HG03571 (cell line): ENCODE data around the gene PLA2G10.
A peak's percentile ranks its signal among the peaks of the same experiment; 100 is the strongest.
"Not testable (repeated sequence)": the region's sequence is repeated elsewhere in the genome, so short reads cannot be mapped to it uniquely, and the experiment has no call there.

Experiments used
- ATAC-seq: cut with Tn5 transposase; IDR thresholded peaks from one replicate; pipeline ENCODE4 v1.9.1; 2021; ENCODE audit not compliant: unreplicated experiment

Gene PLA2G10

DNA sequence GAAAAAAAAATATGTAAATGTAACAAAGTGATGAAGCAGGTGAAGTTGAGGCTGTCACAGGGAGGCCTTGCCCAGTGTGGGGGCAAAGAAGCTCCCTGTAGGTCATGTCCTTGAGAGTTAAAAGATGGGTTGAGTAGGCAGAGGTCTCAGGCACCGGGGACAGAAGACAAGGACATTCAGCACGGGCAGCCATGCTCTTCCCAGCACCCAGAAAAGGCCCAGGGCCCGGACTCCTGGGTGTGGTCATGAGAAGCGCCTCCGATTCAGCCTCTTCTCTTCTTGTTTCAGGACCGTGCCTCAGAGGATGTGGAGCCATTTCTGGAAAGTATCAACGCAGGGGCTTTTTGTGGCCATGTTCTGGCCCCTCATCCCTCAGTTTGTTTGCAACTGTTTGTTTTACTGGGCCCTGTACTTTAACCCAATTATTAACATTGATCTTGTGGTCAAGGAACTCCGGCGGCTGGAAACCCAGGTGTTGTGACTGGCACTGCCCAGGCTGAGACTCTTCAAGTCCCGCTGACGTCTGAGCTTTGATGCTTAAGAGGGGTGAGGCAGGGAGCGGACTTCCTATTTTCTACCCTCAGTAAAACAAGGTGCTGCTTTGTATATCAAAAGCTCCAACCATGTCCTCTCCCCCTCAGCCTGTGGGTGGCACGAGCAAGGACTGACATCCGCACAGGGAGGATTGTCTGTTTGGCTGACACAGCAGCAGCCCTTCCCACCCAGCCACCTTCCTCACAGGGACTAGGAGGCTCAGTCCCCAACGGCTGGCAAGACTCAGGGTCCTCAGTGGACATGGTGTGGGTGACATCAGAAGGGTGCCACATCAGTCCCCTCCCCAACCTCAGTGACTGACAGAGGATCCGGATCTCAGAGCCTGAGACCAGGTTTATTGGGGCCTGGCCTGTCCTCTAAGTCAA is 26.5 kb downstream of the PLA2G10 start:
- ATAC-seq, result no peak

DNA sequence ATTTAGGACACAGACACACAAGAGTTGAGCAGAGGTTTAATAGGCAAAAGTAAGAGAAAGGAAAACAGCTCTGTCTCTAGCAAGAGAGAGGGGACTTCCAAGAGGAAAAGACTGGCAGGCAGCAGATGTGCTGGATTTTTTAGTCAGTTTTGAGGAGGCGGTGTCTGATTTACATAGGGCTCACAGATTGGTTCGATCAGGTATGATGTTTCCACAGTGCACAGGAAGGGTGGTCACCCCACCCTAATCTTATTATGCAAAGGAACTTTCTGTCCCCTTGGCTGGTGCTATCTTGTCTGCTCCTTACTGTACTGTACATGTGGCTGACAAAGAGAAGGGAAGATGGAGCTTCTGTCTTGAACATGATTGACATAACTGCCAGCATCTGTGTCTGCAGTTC is 36.0 kb downstream of the PLA2G10 start:
- ATAC-seq, result no peak

DNA sequence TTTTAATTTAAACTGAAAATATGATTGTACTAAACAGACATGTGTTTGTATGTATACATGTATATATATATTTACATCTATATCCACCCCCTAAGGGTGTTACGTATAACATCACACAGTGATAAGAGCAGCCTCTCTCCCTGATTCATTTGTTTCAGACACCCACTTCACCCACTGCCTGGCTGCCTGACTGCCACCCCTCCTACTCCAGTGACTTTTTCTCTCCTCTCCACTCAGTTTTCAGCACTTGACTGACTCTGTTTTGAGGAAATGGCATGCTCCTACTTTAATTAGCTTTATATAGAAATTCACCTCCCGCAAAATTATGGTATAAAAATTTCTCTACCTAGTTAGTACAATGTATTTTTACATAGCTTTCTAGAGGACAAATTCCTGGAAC is 41.4 kb downstream of the PLA2G10 start:
- ATAC-seq, result no peak

DNA sequence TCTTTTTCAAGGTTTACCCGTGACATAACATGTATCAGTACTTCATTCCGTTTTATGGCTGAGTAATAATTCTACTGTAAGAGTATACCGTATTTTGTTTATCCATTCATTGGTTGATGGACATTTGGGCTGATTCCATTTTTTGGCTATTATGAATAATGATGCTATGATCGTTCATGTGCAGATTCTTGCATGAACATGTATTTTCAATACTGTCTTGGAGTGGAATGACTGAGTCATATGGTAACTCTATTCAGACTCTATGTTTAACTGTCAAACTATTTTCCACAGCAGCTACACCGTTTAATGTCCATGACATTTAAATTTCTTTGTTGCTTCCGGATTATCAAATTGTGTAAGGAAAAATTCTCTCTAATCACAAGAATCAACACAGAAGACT is 43.5 kb downstream of the PLA2G10 start:
- no peak for ATAC-seq

DNA sequence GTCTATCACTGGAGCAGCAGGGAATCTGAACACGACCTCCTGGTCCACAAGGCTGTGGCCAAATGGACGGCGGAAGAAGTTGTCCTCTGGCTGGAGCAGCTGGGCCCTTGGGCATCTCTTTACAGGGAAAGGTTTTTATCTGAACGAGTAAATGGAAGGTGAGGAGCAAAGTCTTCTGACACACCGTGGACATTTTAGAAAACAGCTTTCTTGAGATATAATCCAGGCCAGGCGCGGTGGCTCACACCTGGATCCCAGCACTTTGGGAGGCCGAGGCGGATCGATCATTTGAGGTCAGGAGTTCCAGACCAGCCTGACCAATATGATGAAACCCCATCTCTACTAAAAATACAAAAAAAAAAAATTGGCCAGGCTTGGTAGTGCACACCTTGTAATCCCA is 44.3 kb downstream of the PLA2G10 start:
- ATAC-seq, result no peak

DNA sequence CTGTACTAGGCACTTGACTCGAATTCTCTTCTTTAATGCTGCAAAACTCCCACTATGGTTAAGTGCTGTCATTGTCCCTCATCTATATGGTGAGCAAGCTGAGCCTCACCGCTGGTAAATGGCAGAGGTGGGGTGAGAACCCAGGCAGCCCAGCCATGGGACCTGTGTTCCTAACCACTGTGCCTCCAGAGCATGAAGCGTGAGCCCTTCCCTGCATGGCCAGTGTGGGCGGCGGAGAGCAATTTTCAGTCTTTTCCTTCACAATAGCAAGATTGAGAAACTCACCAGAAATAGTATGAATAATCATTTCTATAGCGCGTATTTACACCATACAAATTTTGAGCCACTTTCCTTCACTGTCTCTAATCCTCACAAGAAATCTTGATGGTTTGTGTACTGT is 52.2 kb downstream of the PLA2G10 start:
- ATAC-seq, result no peak

DNA sequence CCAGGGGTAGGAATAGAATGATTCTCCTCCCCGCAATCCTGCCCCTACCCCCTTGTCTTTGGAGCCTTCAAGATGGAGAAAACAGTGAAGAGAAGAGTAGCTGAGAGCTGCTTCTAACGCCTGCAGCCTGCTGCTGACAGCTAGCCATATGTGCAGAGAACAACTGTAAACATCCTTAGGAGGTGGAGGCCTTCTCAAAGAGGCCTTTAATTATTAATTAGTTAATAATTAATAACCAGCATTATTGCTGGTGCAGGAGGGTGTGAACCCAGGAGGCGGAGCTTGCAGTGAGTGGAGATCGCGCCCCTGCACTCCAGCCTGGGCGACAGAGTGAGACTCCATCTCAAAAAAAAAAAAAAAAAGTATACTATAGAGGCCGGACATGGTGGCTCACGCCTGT is 52.9 kb downstream of the PLA2G10 start:
- no peak for ATAC-seq

DNA sequence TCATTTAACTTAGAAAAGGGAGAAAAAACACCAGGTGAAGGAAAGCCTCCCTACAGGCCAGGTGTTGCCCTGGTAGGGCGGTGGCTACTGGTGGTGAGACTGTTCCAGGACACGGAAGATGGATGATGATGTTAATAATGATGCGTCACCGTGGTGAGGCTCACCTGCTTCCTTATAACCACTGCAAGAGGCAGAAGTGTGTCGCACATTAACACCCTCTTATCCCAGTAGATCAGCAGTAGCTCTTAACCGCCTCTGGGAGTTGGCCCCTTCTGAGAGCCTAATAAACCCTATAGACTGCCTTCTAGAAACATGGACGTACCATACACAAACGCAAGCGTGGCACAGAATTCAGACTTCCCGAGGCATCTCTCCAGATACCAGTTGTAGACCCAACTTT is 53.6 kb downstream of the PLA2G10 start:
- no peak for ATAC-seq

DNA sequence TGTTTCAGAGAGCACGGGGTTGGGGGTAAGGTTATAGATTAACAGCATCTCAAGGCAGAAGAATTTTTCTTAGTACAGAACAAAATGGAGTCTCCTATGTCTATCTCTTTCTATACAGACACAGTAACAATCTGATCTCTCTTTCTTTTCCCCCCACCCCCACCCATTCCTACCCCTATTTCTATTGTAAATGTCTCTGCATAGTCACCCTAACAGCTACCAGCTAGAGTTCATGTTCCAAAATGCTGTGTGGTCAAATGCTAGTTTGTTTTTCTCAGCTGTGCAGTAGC is 57.2 kb downstream of the PLA2G10 start:
- ATAC-seq, result not testable (repeated sequence)

DNA sequence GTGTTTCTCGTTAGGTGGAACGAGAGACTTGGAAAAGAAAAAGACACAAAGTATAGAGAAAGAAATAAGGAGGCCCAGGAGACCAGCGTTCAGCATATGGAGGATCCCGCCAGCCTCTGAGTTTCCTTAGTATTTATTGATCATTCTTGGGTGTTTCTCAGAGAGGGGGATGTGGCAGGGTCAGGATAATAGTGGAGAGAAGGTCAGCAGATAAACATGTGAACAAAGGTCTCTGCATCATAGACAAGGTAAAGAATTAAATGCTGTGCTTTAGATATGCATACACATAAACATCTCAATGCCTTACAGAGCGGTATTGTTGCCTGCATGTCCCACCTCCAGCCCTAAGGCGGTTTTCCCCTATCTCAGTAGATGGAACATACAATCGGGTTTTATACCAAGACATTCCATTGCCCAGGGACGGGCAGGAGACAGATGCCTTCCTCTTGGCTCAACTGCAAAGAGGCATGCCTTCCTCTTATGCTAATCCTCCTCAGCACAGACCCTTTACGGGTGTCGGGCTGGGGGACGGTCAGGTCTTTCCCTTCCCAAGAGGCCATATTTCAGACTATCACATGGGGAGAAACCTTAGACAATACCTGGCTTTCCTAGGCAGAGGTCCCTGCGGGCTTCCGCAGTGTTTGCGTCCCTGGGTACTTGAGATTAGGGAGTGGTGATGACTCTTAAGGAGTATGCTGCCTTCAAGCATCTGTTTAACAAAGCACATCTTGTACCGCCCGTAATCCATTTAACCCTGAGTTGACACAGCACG is 57.7 kb downstream of the PLA2G10 start:
- not testable (repeated sequence) for ATAC-seq

DNA sequence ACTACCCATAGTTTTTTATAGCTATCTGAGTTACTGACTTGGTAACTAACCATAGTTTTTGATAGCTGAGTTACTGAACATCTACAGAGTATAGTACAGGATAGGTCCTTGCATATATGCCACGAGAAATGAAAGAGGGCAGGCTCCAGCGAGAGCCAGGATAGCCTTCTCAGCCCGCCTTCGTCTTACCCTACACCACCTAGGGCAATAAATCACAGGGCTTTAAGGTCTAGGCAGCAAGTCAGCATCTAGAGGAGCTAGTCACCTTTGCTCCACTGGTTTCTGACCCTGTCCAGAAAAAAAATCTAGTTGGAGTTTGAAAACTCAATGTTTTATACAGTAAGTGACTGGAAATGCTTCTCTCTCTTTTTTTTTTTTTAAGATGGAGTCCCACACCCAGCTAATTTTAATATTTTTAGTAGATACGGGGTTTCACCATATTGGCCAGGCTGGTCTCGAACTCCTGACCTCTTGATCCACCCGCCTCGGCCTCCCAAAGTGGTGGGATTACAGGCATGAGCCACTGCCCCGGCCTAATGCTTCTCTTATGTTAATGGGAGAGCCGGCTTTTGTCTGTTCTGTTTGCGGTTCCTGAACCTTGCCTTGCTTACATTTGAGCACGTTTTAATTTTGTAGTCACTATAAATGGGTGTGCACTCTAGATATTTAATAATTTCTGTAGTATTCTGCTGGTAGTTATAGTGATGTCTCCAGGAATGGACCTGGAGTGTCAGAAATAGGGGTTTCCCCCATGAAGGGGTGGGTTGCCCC is 58.5 kb downstream of the PLA2G10 start:
- no peak for ATAC-seq

DNA sequence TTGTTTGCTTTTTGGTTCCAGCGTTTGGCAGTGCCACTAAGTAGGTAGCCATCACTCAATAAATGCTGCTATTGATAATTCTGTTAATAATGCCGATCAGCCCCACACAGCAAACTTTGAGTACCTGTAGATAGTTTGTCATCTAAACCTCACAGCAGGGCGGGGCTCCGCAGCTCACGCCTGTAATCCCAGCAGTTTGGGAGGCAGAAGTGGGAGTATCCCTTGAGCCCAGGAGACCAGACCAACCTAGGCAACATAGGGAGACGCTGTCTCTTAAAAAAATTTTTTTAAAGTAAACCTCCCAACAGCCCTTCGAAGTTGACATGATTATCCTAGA is 59.8 kb downstream of the PLA2G10 start:
- no peak for ATAC-seq

DNA sequence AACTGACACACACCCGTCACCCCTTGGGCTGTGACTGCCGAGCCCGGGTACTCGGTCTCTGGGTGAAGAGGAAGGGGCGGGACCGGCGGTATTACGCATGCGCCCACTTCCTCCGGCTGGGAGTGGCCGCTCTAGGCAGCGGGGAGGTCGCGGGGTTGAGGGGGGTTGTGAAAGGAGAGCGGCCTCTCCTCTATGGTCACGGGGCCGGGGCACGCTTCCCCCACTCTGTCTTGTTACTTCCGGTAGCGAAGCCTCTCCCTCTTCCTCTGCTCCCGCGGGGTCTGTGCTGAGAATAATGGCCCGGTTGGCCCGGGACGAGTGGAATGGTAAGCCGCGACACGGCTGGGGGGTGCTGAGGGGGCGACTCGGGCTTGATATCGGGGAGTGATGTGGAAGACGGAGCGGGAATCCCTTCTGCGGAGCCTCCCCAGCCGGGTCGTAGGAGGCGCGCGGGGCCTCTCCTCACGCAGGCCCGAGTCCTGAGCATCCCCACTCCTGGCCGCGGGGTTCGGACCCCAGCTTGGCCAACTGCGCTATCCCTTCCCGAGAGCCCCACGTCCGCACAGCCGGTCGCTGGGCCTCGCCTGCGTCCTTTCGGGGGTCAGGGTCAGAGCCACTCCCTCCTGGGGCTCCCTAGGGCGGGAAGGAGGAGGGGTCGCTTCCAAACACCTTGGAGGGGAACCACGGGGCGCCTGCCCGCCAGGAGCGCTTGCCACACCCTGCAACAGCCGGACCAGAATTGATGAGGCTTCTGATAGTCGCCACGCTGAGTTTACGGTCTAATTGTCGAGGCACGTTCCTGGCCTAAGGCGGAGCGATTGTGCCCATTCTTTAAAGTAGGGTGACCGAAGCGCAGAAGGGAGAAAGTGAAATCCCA is 61.2 kb downstream of the PLA2G10 start, which contains the start of gene BFAR:
Gene BFAR (plus strand): TSS at position 259 of the 877 bp plus-strand sequence. CDS start 11,396 bp downstream, outside the sequence.
- ATAC-seq, result peak; percentile 55

DNA sequence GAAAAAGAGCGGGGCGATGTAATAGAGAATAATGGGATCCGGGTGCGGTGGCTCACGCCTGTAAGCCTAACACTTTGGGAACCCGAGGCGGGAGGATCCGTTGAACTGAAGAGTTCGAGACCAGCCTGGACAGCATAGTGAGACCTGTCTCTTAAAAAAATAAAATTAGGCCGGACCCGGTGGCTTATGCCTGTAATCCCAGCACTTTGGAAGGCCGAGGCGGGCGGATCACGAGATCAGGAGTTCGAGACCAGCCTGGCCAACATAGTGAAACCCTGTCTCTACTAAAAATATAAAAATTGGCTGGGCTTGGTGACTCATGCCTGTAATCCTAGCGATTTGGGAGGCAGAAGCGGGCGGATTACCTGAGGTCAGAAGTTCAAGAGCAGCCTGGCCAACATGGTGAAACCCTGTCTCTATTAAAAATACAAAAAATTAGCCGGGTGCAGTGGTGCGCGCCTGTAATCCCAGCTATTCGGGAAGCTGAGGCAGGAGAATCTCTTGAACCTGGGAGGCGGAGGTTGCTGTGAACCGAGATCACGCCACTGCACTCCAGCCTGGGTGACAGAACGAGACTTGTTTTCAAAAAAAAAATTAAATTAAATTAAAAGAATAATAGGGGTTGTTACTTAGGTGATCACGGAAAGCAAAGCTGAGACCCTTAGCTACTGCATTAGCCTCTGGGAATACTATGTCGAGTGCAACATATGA is 63.3 kb downstream of the PLA2G10 start:
- not testable (repeated sequence) for ATAC-seq

DNA sequence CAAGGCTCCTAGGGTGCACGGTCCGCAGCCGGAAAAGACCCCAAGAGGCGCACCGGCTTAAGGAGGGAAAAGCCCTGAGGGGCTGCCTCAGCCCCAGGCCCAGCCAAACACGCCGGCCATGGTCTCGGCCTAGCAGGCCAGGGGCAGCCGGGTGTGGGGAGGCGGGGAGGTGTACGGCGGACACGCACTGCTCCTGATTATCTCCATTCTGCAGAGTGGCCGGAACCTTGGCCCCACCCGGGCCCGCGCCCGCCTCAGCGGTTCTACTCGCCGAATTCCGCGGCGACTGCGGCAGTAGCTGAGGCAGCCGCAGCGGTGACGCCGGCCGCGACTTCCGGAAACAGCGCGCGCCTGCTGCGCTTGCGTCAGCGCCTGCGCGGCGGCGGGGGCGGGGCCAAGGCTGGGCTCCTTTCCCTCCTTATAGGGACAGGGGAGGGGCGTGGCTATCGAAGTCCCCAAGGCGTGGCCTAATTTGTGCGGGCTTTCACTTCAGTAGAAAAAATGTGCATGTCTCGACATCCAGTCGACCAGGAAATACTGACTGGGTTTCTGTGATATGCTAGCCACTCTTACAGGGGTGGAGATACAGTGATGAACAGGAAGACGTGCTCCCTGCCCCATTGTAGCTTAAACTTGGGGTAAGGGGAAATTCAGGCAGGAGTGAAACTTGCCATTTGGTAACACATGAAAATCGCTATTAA is 64.0 kb downstream of the PLA2G10 start, which contains the start of gene PARN:
Gene PARN (minus strand): TSS at position 342 of the 701 bp plus-strand sequence. CDS start 135 bp downstream, at position 207.
- ATAC-seq, result peak; percentile 46

DNA sequence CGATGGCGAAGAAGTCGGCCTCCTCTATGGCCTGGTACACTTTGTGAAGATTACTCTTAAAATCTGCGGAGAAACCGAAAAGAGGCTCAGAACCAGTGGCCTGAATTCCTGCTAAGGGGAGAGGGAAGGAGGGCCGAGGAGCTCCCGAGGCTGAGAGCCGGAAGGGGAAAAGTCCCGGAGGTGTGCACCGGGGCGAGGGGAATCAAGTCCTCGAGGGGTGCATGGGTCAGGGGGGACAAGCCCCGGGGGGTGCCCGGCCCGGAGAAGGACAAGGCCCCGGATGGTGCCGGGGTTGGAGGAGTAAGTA is 64.5 kb downstream of the PLA2G10 start:
- no peak for ATAC-seq

DNA sequence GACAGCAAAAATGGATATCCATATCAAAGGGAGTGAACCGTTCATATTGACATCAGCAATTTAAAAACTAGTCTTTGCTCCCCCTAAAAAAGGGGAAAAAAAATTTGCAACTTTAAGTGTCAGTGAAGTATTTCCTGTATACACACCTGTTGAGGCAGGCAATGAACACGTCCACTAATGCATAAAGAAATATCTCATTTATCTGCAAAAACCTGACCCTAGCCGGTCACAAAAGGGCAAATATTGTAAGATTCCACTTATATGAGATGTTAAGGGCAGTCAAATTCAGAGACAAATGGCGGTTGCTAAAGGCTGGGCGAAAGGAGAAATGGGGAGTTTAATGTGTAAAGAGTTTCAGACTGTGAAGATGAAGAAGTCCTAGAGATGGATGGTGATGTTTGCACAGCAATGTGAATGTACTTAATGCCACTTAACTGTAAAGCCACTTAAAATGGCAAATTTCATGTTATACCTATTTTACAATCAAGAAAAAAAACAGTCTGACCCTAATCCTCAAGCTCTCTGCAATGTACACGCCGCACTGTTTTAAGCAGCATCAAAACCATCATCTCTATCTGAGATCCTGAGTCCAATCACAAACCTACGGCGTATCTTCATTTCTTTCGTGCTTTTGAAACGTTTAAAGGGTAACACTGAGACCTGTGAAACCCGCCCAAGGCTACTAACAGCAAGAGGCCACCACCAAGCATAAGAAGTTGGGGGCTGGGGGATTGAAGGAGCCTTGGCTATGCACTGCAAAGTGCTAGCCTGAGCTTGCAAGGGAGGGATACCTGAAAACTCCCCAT is 65.1 kb downstream of the PLA2G10 start:
- ATAC-seq, result no peak

DNA sequence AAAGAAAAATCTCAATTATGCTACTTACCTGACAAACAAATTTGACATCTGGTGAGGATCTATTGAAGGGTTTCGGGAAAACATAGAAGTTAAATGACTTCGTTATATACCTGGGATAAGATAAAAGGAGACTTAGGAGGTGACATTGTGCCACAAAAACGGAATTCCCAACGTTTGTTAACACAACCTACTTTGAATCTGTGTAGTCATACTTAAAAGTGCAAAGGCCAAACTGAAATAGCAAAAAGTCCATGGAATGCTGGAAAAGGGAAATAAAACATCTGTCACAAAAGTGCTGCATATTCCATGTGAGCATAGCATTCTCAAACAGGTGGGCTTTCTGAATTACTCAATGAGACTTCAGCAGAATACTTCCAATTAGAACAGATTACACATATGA is 67.0 kb downstream of the PLA2G10 start:
- no peak for ATAC-seq
